Thyroid gland (tissue), 4 donors: Measurements from ENCODE around the gene LRP1. TPM values are rescaled to one million over a fixed set of nuclear protein-coding genes. Genes with fewer than 3 reads are reported as not detected.

Experiments used
- DNase-seq, 2 donors: peaks; one replicate each; pipeline ENCODE4 v3.0.0-alpha.2; 2019
- H3K27ac ChIP-seq, 3 donors: fragments of 200-600 bp; sonication (generic); 1 replicate in 2 of 3; 2 replicates in 1 of 3; pipeline ENCODE4 v1.5.1; 2016 to 2019; ENCODE audit warnings: mild to moderate bottlenecking in 1 of 3, moderate library complexity in 1 of 3
- H3K27me3 ChIP-seq: fragments of 200-600 bp; sonication (generic); one replicate; pipeline ENCODE4 v1.5.1; 2019
- H3K36me3 ChIP-seq, 2 donors: fragments of 200-600 bp; sonication (generic); one replicate each; pipeline ENCODE4 v1.5.1; 2016 to 2019
- H3K4me1 ChIP-seq, 2 donors: fragments of 200-600 bp; sonication (generic); one replicate each; pipeline ENCODE4 v1.5.1; 2017 to 2019
- H3K4me3 ChIP-seq, 3 donors: fragments of 200-600 bp; sonication (generic); replicated peaks in 1 of 3; 1 replicate in 2 of 3; 2 replicates in 1 of 3; pipeline ENCODE4 v1.5.1; 2016; ENCODE audit warnings: mild to moderate bottlenecking in 1 of 3
- H3K9me3 ChIP-seq: fragments of 200-600 bp; sonication (generic); one replicate; pipeline ENCODE4 v1.5.1; 2017
- POLR2A ChIP-seq, 2 donors: fragments of 450-650 bp; IDR thresholded peaks; one replicate each; pipeline ENCODE4 v1.6.1; 2017; ENCODE audit warnings: antibody characterized with exemption in 2 of 2, mild to moderate bottlenecking in 2 of 2, moderate library complexity in 1 of 2
- WGBS, 2 donors: methylation state at CpG; one replicate each; pipeline ENCODE4 v1.1.5; 2017; 5-methylcytosine and 5-hydroxymethylcytosine counted together
- intact Hi-C: fragments of 100-400 bp; cut with DNase I; formaldehyde crosslinking; loops from one replicate; pipeline ENCODE4 v1.15.1; 2023
- total RNA-seq, 4 donors: library from RNA; depleted of rRNA; stranded (reverse); fragments of >200 nt; gene quantifications; one replicate each; pipeline ENCODE4 v1.2.3, GENCODE V29; 2016
- TF ChIP-seq, protein P1 (sequence below), 6 experiments: fragments of 200-600 bp in 3 of 6; fragments of 450-650 bp in 3 of 6; sonication (generic) in 3 of 6; IDR thresholded peaks; one replicate each; pipeline ENCODE4 v1.5.1; 2016 to 2019; ENCODE audit warnings: antibody characterized with exemption in 6 of 6, mild to moderate bottlenecking in 2 of 6, inconsistent platforms in 1 of 6, moderate library complexity in 1 of 6

The LRP1 gene
- total RNA-seq, 4 donors from 2014 or later = 98.5 to 161 (median 118) TPM

DNA sequence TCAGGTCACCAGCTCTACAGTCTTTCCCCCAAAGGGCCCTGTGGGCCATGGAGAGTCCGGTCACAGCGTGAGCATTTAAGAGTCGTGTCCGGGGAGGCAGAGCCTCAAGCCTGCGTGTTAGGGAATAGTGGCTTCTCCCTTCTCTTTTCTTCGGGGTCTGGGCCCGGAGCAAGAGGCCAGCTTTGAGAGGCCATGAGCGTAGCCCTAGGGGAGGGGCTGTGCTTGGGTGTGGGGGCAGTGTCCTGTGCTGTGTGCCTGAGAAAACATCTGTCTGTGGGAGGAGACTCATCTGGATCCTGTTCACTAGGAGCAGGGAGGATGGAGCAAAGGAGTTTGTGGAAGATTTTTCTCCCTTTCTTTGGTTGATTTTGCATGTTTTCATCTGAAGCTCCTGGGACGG, 13.8 kb downstream of the LRP1 start:
- WGBS, 2 donors = 61 to 83% methylated on average over 9 of the region's 9 CpGs
- Histone ChIP-seq H3K4me3 (no peak overlapping the region), H3K9me3 (no peaks in the 10 kb centered on the region), H3K4me1 (peaks cover 0 to 26% of the 10 kb centered on the region in 2 donors), H3K27me3 (no peaks in the 10 kb centered on the region), H3K36me3 (peaks cover 17 to 25% of the 10 kb centered on the region in 2 donors), H3K27ac (no peak overlapping the region)
- TF ChIP-seq POLR2A (IDR thresholded peaks at IDR 0.05) = no peak
- TF ChIP-seq, protein P1, sequence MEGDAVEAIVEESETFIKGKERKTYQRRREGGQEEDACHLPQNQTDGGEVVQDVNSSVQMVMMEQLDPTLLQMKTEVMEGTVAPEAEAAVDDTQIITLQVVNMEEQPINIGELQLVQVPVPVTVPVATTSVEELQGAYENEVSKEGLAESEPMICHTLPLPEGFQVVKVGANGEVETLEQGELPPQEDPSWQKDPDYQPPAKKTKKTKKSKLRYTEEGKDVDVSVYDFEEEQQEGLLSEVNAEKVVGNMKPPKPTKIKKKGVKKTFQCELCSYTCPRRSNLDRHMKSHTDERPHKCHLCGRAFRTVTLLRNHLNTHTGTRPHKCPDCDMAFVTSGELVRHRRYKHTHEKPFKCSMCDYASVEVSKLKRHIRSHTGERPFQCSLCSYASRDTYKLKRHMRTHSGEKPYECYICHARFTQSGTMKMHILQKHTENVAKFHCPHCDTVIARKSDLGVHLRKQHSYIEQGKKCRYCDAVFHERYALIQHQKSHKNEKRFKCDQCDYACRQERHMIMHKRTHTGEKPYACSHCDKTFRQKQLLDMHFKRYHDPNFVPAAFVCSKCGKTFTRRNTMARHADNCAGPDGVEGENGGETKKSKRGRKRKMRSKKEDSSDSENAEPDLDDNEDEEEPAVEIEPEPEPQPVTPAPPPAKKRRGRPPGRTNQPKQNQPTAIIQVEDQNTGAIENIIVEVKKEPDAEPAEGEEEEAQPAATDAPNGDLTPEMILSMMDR (IDR thresholded peaks at IDR 0.05) = no peak
- no peak for DNase-seq
- intact Hi-C loops = no loop called here

DNA sequence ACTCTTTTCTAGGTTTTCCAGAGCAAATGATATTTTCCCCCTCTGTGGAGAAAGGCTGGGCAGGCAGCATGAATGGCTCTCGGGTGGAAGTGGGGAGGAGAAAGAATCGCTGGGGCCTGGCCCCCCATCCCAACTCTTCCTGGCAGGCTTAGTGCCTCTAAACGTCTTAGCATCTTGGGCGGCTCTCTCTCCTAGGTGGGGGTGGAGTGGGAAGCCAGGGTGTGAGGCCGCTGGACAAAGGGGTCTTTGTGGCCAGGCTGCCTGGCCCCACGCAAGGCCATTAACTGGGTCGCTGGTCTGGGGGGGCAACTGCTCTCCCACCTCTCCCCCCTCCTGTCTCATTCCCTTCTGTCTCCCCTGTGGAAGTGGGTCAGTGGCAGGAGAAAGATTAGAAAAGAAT, 14.4 kb downstream of the LRP1 start:
- Histone ChIP-seq H3K4me3 (no peak overlapping the region), H3K4me1 (peaks cover 0 to 30% of the 10 kb centered on the region in 2 donors), H3K9me3 (no peaks in the 10 kb centered on the region), H3K27me3 (no peaks in the 10 kb centered on the region), H3K36me3 (peaks cover 17 to 25% of the 10 kb centered on the region in 2 donors), H3K27ac (no peak overlapping the region)
- TF ChIP-seq POLR2A (IDR thresholded peaks at IDR 0.05) = no peak
- TF ChIP-seq, protein P1 (IDR thresholded peaks at IDR 0.05) = no peak
- DNase-seq = no peak
- 75 to 80% methylated on average over 7 of the region's 7 CpGs for WGBS, 2 donors
- intact Hi-C loops = no loop called here

DNA sequence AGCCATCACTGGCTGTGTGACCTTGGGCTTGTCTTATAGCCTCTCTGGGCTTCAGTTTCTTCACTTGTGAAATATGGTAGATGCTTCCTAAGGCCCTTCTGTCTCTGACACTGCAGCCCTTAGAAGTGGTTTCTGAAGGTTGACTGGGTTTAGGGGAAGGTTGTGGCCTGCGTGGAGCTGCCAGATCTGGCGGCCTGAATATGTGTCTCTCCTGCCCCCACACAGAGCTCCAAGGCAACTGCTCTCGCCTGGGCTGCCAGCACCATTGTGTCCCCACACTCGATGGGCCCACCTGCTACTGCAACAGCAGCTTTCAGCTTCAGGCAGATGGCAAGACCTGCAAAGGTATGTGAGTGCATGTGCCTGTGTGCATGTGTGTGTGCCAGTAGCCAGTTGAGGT, 15.2 kb downstream of the LRP1 start:
- no peak overlapping the region for H3K27ac ChIP-seq
- H3K9me3 ChIP-seq = no peaks in the 10 kb centered on the region
- no peak overlapping the region for H3K4me3 ChIP-seq
- peaks cover 17 to 25% of the 10 kb centered on the region in 2 donors for H3K36me3 ChIP-seq
- no peaks in the 10 kb centered on the region for H3K27me3 ChIP-seq
- peaks cover 0 to 25% of the 10 kb centered on the region in 2 donors for H3K4me1 ChIP-seq
- 84 to 97% methylated on average over 4 of the region's 4 CpGs for WGBS, 2 donors
- intact Hi-C loops = no loop called here
- DNase-seq = no peak
- TF ChIP-seq, protein P1 (IDR thresholded peaks at IDR 0.05) = no peak
- no peak for TF ChIP-seq POLR2A (IDR thresholded peaks at IDR 0.05)

DNA sequence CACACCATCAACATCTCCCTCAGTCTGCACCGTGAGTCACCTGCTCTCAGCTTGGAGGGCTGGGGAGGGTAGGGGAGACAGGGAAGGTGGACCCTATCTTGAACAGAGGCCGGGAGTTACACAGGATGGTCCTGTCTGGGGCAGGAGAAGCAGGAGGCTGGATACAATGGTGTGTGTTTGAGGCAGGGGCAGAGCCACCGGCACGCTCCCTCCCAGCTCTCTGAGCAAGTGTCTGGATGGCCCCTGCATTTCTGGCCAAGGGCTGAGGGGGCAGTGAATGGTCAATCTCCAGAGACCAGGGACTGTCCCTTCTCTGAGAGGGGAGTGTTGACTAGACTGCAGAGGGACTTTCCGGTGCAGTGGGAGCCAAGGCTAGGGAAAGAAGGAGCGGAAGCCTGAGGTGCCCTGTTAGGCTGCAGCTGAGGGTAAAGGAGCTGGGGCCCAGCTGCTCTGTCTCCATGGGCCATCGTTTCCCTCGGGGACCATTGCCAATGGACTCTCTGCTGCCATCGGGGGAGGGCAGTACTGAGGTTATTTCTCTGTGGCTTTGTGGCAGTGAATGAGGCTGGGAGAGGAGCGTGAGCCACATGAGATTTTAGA, 17.3 kb downstream of the LRP1 start:
- intact Hi-C loops = no loop called here
- peaks cover 0 to 30% of the 10 kb centered on the region in 2 donors for H3K4me1 ChIP-seq
- H3K36me3 ChIP-seq = peaks cover 9 to 25% of the 10 kb centered on the region in 2 donors
- TF ChIP-seq POLR2A (IDR thresholded peaks at IDR 0.05) = no peak
- TF ChIP-seq, protein P1 (IDR thresholded peaks at IDR 0.05) = no peak
- H3K27ac ChIP-seq = no peak overlapping the region
- DNase-seq = no peak
- no peaks in the 10 kb centered on the region for H3K27me3 ChIP-seq
- WGBS, 2 donors = 68 to 73% methylated on average over 9 to 10 of the region's 10 CpGs
- H3K4me3 ChIP-seq = no peak overlapping the region
- H3K9me3 ChIP-seq = no peaks in the 10 kb centered on the region

DNA sequence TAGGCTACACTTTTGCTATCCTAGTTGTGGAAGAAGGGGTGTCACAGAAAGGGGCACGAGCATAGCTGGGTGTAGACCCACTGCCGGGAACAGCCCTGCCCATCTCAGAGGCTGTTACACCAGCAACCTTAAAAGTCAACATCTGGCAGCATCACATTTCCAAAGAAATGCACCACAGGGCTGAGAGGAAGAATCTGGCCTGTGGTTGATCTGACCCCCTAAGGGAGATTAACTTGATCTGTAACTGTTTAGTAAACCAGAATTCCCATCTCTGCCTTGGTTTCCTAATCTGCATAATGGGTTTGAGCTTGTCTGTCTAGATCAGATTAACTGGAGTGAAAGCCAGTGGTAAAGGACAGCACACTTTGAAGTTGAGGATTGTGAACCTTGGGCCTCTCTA, 17.8 kb downstream of the LRP1 start:
- Histone ChIP-seq H3K4me3 (no peak overlapping the region), H3K9me3 (no peaks in the 10 kb centered on the region), H3K27ac (no peak overlapping the region), H3K27me3 (no peaks in the 10 kb centered on the region), H3K36me3 (peaks cover 4 to 25% of the 10 kb centered on the region in 2 donors), H3K4me1 (peaks cover 0 to 34% of the 10 kb centered on the region in 2 donors)
- no peak for DNase-seq
- intact Hi-C loops = no loop called here
- WGBS, 2 donors = 63 to 95% methylated on average over 2 of the region's 2 CpGs
- no peak for TF ChIP-seq POLR2A (IDR thresholded peaks at IDR 0.05)
- TF ChIP-seq, protein P1 (IDR thresholded peaks at IDR 0.05) = no peak
